GM06990 (cell line): Measurements from ENCODE around the gene PDZD2.

Experiments used
- DNase-seq: peaks from one replicate; pipeline ENCODE4 v3.0.0-alpha.2; 2011; ENCODE audit not compliant: insufficient read length; ENCODE audit errors: extremely low read depth
- H3K27me3 ChIP-seq: replicated peaks from 2 replicates; pipeline ENCODE4 v1.6.0; 2011; ENCODE audit warnings: low read length; ENCODE audit not compliant: control insufficient read depth, insufficient read depth
- H3K36me3 ChIP-seq: 2 replicates; pipeline ENCODE4 v1.5.1; 2011; ENCODE audit warnings: low read length; ENCODE audit not compliant: control insufficient read depth, insufficient read depth
- H3K4me3 ChIP-seq: replicated peaks from 2 replicates; pipeline ENCODE4 v1.5.1; 2011; ENCODE audit warnings: low read depth, mild to moderate bottlenecking, control low read depth, low read length
- CTCF ChIP-seq: IDR thresholded peaks from 2 replicates; pipeline ENCODE4 v1.5.1; 2011; ENCODE audit warnings: low read length, control low read depth, mild to moderate bottlenecking, inconsistent platforms; ENCODE audit not compliant: insufficient read depth, poor library complexity, severe bottlenecking

The PDZD2 gene

GRCh38 chr5:32144378-32145207 is 505.7 kb downstream of the PDZD2 start:
- H3K36me3 ChIP-seq = no peaks in the 10 kb centered on the region; the same call in 1 of the 2 replicates
- no peaks in the 10 kb centered on the region for H3K27me3 ChIP-seq
- TF ChIP-seq CTCF = no peak
- no peak overlapping the region for H3K4me3 ChIP-seq
- no peak for DNase-seq

DNA sequence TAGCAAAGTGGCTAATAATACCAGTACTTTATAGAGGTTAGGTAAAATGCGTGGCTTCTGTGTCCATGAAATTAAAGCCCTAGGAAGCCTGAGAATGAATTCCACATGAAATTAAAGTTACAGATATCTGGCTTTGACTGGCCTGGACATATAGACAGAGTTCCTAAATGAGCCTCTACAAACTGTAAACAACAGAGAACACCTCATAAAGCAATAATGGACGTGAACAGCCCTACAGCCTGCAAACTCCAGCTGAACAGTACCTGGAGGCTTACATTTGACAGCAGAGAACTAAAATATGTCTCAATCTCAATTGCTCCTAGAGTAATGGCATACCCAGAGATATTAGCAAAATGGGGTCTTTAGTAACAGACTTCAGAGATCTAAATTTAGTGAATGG is 506.4 kb downstream of the PDZD2 start:
- Histone ChIP-seq H3K36me3 (no peaks in the 10 kb centered on the region; the same call in 1 of the 2 replicates), H3K27me3 (no peaks in the 10 kb centered on the region), H3K4me3 (no peak overlapping the region)
- no peak for DNase-seq
- no peak for TF ChIP-seq CTCF

GRCh38 chr5:32147236-32147635 is 508.3 kb downstream of the PDZD2 start:
- H3K27me3 ChIP-seq = no peaks in the 10 kb centered on the region
- no peak for TF ChIP-seq CTCF
- no peaks in the 10 kb centered on the region; the same call in 1 of the 2 replicates for H3K36me3 ChIP-seq
- H3K4me3 ChIP-seq = no peak overlapping the region
- DNase-seq = no peak

DNA sequence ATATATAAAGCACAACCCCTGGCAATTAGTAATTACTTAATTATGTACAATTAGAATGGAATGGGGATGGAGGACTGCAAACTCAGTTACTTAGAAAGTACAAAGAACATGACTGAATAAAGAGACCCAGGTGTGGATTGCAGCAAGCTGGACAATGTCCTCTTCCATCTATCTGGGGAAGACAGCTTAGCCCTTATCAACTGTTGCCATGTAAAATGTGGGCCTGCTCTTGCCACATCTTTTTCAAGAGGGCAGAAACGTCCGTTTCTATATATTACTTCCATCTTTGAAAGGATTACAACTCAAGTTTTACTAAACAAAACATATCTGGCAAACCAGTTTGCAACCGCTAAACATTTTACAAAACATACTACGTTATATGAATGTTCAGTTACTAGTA is 509.0 kb downstream of the PDZD2 start:
- no peaks in the 10 kb centered on the region; the same call in 1 of the 2 replicates for H3K36me3 ChIP-seq
- no peak for TF ChIP-seq CTCF
- H3K4me3 ChIP-seq = no peak overlapping the region
- H3K27me3 ChIP-seq = no peaks in the 10 kb centered on the region
- DNase-seq = no peak

- DNase-seq = no peak
- no peaks in the 10 kb centered on the region for H3K27me3 ChIP-seq
- H3K4me3 ChIP-seq = no peak overlapping the region
- no peak for TF ChIP-seq CTCF
- no peaks in the 10 kb centered on the region; the same call in none of the 2 replicates for H3K36me3 ChIP-seq
These were observed 511.4 kb downstream of the PDZD2 start for GRCh38 chr5:32150366-32150765.
